Peyer's patch (tissue), 4 donors: ENCODE measurements around the gene ARID1B.

Experiments
- POLR2A ChIP-seq, 2 donors: fragments of 450-650 bp; IDR thresholded peaks; one replicate each; pipeline ENCODE4 v1.5.1; 2017; ENCODE audit warnings: antibody characterized with exemption in 2 of 2, mild to moderate bottlenecking in 2 of 2, moderate library complexity in 2 of 2
- TF ChIP-seq, protein P1 (sequence below), 6 experiments: fragments of 450-650 bp in 4 of 6; fragments of 200-600 bp in 2 of 6; sonication (generic) in 1 of 6; IDR thresholded peaks; one replicate each; pipeline ENCODE4 v1.5.1; 2017 to 2019; ENCODE audit warnings: antibody characterized with exemption in 6 of 6, mild to moderate bottlenecking in 3 of 6, moderate library complexity in 1 of 6

DNA sequence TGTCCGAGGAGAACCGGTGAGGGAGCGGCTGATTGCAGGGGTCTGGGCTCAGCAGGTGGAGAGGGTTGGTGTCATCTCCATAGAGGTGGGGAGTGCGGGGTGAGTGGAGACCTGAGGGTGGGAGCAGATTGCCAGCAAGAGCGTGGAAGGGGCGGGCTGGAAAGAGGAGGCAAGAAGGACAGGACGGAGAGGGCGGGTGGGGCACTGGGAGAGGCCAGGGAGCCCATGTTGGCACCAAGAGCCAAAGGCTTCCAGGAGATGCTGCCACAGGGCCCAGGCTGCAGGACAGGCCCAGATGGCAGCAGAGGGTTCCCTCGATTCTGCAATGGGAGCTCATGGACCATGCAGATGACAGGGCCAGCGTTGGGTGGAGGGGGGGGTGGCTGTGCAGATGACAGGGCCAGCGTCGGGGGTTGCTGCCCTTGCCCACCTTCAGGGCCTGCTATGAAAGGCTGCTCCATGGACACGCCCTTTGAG, 440.8 kb downstream of the ARID1B start:
- TF ChIP-seq, protein P1, sequence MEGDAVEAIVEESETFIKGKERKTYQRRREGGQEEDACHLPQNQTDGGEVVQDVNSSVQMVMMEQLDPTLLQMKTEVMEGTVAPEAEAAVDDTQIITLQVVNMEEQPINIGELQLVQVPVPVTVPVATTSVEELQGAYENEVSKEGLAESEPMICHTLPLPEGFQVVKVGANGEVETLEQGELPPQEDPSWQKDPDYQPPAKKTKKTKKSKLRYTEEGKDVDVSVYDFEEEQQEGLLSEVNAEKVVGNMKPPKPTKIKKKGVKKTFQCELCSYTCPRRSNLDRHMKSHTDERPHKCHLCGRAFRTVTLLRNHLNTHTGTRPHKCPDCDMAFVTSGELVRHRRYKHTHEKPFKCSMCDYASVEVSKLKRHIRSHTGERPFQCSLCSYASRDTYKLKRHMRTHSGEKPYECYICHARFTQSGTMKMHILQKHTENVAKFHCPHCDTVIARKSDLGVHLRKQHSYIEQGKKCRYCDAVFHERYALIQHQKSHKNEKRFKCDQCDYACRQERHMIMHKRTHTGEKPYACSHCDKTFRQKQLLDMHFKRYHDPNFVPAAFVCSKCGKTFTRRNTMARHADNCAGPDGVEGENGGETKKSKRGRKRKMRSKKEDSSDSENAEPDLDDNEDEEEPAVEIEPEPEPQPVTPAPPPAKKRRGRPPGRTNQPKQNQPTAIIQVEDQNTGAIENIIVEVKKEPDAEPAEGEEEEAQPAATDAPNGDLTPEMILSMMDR (IDR thresholded peaks at IDR 0.05): no peak
- no peak for TF ChIP-seq POLR2A (IDR thresholded peaks at IDR 0.05)
